ENCODE measurements around the gene ADARB1.

ADARB1 gene

GRCh38 chr21:45179568-45180245 is 105.3 kb downstream of the ADARB1 start:
- no peak for DNase-seq

DNA sequence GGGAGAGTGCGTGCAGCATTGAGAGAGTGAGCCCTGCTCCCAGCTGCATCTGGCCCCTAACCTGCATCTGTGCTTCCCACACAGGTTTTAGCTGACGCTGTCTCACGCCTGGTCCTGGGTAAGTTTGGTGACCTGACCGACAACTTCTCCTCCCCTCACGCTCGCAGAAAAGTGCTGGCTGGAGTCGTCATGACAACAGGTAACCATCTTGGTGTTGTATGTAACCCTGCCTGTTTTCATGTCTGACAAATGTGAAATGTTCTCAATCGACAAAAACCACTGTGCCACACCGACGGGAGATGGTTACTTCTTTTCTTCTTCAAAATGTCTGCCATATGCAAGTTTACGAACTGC is 105.8 kb downstream of the ADARB1 start:
- no peak for DNase-seq

DNA sequence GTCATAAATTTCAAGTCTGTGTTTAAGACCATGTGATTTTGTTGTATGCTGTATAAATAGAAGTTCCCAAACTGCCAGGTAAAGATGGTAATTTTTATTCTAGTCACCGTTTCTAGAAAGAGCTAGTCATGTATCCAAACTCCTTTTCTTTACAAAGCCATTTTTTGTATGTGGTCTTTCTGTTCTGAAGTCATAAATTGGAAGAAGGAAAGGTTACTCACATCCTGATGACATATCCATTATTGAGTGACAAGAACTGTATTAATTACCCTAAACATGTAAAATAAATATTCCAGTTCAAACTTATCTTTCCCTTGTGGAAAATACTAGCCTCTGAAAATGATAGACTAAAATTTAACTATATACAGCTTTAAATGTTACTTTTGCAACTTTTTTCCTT is 108.6 kb downstream of the ADARB1 start:
- DNase-seq, result no peak

GRCh38 chr21:45183852-45184251 is 109.5 kb downstream of the ADARB1 start:
- no peak for DNase-seq

GRCh38 chr21:45184869-45185268 is 110.5 kb downstream of the ADARB1 start:
- DNase-seq, result no peak

GRCh38 chr21:45186709-45187108 is 112.3 kb downstream of the ADARB1 start:
- DNase-seq, result no peak

- no peak for DNase-seq
Observed at GRCh38 chr21:45187646-45188045, 113.3 kb downstream of the ADARB1 start.

DNA sequence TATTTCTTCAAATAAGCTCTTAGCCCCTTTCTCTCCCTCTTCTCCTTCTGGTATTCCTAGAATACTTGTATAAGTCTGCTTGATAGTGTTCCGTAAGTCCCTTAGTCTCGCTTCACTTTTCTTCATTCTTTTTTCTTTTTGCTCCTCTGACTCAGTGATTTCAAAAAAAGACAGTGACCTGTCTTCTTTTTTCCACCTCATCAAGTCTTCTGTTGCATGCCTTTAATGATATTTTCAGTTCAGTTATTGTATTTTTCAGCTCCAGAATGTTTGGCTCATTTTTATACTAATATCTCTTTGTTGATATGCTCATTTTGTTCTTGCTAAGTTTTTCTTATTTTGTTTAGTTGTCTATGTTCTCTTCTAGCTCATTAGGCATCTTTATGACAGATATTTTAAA is 115.6 kb downstream of the ADARB1 start:
- no peak for DNase-seq

DNA sequence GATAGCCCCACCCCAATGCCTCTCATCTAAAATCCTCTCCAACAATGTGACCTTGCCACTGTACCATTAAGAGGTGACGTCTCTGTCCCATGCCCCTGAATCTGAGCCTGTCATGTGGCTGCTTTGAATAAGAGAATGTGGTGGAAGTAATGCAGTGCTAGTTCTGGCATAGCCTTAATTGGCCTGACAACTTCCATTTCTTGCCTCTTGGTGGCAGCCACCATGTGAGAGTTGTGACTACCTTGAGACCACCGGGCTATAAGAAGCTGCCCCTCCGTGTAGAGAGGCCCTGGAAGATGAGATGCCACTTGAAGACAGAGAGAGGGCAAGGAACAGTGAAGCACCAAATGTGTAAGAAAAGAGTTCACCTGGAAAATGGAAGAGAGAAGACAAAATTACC is 118.0 kb downstream of the ADARB1 start:
- DNase-seq, result no peak

DNA sequence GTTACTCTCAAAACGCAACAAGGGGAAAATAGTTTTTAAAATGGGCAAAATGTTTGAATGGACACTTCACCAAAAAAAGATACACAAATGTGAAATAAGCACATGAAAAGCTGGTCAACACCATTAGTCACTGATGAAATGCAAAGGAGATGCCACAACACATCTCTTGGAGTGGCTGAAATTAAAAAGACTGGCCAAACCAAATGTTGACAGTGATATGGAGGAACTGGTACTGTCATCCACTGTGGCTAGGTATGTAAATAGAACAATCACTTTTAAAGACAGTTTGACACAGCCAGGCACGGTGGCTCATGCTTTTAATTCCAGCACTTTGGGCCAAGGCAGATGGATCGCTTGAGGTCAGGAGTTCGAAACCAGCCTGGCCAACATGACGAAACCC is 122.2 kb downstream of the ADARB1 start:
- no peak for DNase-seq

- no peak for DNase-seq
Observed at GRCh38 chr21:45199201-45199600, 124.8 kb downstream of the ADARB1 start.

GRCh38 chr21:45200031-45200430 is 125.7 kb downstream of the ADARB1 start:
- DNase-seq, result no peak

DNA sequence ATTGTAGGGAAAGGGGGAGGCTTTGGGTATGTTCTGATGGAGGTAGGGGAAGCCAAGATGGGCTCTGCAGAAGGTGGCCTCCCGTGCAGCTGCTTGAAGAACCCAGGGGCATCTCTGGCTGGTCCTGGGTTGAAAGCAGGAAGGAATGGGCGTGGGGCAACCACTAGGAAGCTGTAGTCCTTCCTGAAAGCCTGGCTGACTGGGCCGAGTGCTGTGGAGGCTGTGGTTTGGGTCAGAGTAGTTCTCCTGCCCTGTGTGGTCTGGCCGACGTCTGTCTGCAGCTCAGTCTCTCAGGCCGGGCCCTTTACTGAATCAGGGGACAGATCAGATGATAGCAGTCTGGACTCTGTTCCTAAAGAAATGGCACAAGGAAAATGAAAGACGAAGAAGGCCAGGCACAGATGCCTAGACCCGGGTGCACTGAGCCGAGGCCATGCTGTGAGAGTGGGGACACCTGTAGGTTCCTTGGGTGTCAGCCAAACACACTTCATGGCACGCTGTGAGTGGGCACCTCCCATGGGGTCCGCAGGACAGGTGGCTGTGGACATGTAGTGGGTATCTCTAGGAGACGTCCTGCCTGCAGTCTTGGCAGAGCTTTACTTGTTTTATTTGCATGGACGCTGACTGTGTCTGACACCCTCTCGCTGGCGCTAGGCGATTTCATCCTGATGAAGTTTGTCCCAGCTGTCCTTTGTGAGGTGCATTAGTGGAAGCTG is 126.4 kb downstream of the ADARB1 start:
- DNase-seq, result no peak

DNA sequence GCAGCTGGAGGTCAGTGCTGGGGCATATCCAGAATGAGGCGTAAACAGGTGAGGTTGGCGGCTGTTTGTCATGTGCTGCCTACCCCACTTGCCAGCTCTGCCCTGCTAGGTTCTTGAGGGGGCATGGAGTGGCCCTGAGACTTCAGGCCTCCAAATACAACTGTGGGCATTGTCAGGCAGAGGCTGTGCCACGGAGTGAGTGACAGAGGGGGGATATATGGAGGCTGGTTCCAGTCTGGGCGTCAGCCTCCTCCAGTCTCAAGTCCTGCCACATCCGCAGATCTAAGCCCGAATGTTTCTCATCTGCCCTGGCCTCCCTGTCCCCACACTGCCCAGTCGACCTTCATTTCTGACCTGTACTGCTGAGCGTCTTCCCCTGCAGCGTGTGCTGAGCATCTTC is 128.0 kb downstream of the ADARB1 start:
- no peak for DNase-seq

- DNase-seq, result no peak
Observed at GRCh38 chr21:45202889-45203288, 128.5 kb downstream of the ADARB1 start.

GRCh38 chr21:45203983-45204382 is 129.6 kb downstream of the ADARB1 start:
- DNase-seq, result no peak

GRCh38 chr21:45204395-45204794 is 130.0 kb downstream of the ADARB1 start:
- no peak for DNase-seq

DNA sequence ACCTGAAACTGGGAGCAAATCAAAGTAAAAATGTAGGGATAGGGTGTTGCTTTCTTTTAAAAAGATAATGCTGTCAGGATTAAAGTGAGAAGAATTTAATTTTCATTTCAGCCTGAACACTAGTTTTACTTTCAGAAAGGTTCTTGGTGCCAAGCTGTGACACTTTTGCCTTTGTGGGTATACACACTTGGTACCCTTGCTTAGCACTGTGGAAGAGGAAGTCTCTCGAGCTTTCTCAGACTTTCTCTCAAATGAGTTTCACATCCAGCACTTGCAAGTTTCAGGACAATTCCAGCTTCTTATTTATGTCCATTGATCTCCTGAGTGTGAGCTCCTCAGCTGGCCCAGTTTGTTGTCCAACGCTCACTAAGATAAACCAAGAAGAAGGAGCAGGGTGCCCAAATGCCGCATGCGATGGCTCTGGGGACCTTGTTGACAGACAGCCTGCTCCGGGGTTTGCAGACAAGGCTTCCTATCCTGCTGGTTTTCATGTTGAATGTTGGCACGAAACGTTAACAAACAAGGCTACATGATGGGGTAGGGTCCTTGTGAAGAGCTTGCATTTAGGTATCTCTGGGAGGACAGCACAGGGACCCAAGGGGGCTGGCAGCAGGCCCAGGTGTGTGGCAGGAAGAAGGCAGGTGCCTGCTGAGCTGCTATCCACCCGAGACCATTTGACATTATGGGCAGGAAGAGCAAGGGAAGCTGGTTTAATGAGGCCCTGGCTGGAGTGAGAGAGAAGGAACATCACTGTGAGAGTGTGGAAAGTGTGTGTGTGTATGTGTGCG is 133.7 kb downstream of the ADARB1 start:
- no peak for DNase-seq

DNA sequence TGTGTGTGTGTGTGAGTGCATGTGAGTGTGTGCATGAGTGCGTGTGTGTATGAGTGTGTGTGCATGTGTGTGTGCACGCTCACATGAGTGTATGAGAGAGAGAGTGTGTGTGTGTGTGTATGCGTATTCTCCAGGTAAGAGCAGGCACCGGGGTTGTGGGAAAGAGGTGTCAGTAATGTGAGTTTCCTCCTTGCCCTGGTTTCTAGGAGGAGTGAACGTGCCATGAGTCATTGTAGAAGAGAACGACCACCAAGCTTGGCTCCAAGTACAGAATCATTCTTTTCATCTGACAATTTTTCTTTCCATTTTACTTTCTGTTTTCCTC is 134.2 kb downstream of the ADARB1 start:
- DNase-seq, result no peak

GRCh38 chr21:45209046-45209445 is 134.7 kb downstream of the ADARB1 start:
- DNase-seq, result no peak

GRCh38 chr21:45209685-45210284 is 135.4 kb downstream of the ADARB1 start:
- no peak for DNase-seq

- DNase-seq, result no peak
Observed at GRCh38 chr21:45210461-45210983, 136.1 kb downstream of the ADARB1 start.

DNA sequence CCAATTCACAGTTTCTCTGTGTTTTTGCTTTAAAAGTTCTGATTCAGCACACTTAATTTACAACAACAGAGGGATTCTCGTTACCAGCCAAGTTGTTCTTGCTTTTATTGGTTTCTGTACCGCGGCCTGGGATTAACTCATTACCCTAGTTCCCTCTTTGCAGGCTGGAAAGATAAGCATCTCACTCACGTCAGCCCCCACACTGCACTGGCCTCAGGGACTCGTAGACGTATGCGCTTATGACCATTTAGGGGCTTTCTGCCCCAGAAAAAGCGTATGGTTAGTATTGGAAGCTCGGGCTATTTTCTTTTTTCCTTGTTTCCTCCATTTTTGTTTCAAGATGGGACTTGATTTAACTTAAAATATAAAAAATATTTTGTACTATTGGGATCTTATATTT is 137.3 kb downstream of the ADARB1 start:
- no peak for DNase-seq

- DNase-seq, result no peak
Observed at GRCh38 chr21:45213392-45213791, 139.0 kb downstream of the ADARB1 start.

All from NCI-H1694 (cell line).